GM21737 (cell line): ENCODE results near the gene ADD1.

Source experiments
- ATAC-seq: cut with Tn5 transposase; IDR thresholded peaks from one replicate; pipeline ENCODE4 v1.9.1; 2021; ENCODE audit warnings: mild to moderate bottlenecking, moderate library complexity; ENCODE audit not compliant: unreplicated experiment

Gene ADD1

GRCh38 chr4:2879026-2879425, 35.4 kb downstream of the ADD1 start:
- ATAC-seq = no peak

GRCh38 chr4:2881431-2881830, 37.8 kb downstream of the ADD1 start:
- ATAC-seq = no peak

GRCh38 chr4:2882341-2882740, 38.7 kb downstream of the ADD1 start:
- ATAC-seq = no peak

GRCh38 chr4:2886161-2886560, 42.5 kb downstream of the ADD1 start:
- no peak for ATAC-seq

GRCh38 chr4:2886622-2887021, 43.0 kb downstream of the ADD1 start:
- ATAC-seq = no peak

GRCh38 chr4:2887343-2887742, 43.7 kb downstream of the ADD1 start:
- ATAC-seq = no peak

GRCh38 chr4:2888886-2889285, 45.2 kb downstream of the ADD1 start:
- ATAC-seq = no peak

GRCh38 chr4:2891294-2891693, 47.6 kb downstream of the ADD1 start:
- ATAC-seq = no peak

GRCh38 chr4:2893772-2894171, 50.1 kb downstream of the ADD1 start:
- no peak for ATAC-seq

GRCh38 chr4:2898001-2898400, 54.4 kb downstream of the ADD1 start:
- no peak for ATAC-seq

- ATAC-seq = no peak
Observed at GRCh38 chr4:2900741-2901140, 57.1 kb downstream of the ADD1 start.

GRCh38 chr4:2901186-2901585, 57.5 kb downstream of the ADD1 start:
- ATAC-seq = no peak

- no peak for ATAC-seq
Observed at GRCh38 chr4:2902126-2902525, 58.5 kb downstream of the ADD1 start.

GRCh38 chr4:2905544-2905943, 61.9 kb downstream of the ADD1 start:
- ATAC-seq = no peak

- no peak for ATAC-seq
Observed at GRCh38 chr4:2906218-2906617, 62.6 kb downstream of the ADD1 start.

GRCh38 chr4:2907226-2907625, 63.6 kb downstream of the ADD1 start:
- no peak for ATAC-seq

- no peak for ATAC-seq
Observed at GRCh38 chr4:2907706-2908293, 64.2 kb downstream of the ADD1 start.

GRCh38 chr4:2908686-2909085, 65.0 kb downstream of the ADD1 start:
- ATAC-seq = no peak

GRCh38 chr4:2909583-2909982, 65.9 kb downstream of the ADD1 start:
- ATAC-seq = no peak

GRCh38 chr4:2910409-2910808, 66.8 kb downstream of the ADD1 start:
- no peak for ATAC-seq

- ATAC-seq = no peak
Observed at GRCh38 chr4:2911868-2912267, 68.2 kb downstream of the ADD1 start.

- no peak for ATAC-seq
Observed at GRCh38 chr4:2913168-2913567, 69.5 kb downstream of the ADD1 start.
